WTC11 (cell line): ENCODE data around the gene NRP2.

Experiments
- ATF2 ChIP-seq: sonication (generic); formaldehyde crosslinking; IDR thresholded peaks from 2 replicates; pipeline ENCODE4 v1.8.1; 2022; ENCODE audit warnings: low read depth, missing genetic modification reagents, borderline replicate concordance
- CTCF ChIP-seq: fragments of 200-600 bp; IDR thresholded peaks from 2 replicates; pipeline ENCODE4 v1.8.0; 2022; ENCODE audit warnings: antibody characterized with exemption
- MAX ChIP-seq: sonication (generic); formaldehyde crosslinking; IDR thresholded peaks from 2 replicates; pipeline ENCODE4 v1.8.0; 2022; ENCODE audit warnings: mild to moderate bottlenecking, missing genetic modification reagents
- ZMAT4 ChIP-seq: fragments of 250-450 bp; sonication (Bioruptor Pico); IDR thresholded peaks from 2 replicates; pipeline ENCODE4 v1.9.0; 2021; ENCODE audit warnings: mild to moderate bottlenecking
- ZNF138 ChIP-seq: sonication (generic); formaldehyde crosslinking; conservative IDR thresholded peaks from 2 replicates; pipeline ENCODE4 v1.8.1; 2022; ENCODE audit warnings: mild to moderate bottlenecking, moderate library complexity, missing genetic modification reagents
- TF ChIP-seq, protein P1 (sequence below): sonication (generic); formaldehyde crosslinking; IDR thresholded peaks from 2 replicates; pipeline ENCODE4 v1.8.1; 2023; ENCODE audit warnings: mild to moderate bottlenecking, moderate library complexity, missing genetic modification reagents
- TF ChIP-seq, protein P2 (sequence below): sonication (generic); formaldehyde crosslinking; IDR thresholded peaks from 2 replicates; pipeline ENCODE4 v1.8.1; 2023; ENCODE audit warnings: mild to moderate bottlenecking, missing genetic modification reagents, moderate library complexity

DNA sequence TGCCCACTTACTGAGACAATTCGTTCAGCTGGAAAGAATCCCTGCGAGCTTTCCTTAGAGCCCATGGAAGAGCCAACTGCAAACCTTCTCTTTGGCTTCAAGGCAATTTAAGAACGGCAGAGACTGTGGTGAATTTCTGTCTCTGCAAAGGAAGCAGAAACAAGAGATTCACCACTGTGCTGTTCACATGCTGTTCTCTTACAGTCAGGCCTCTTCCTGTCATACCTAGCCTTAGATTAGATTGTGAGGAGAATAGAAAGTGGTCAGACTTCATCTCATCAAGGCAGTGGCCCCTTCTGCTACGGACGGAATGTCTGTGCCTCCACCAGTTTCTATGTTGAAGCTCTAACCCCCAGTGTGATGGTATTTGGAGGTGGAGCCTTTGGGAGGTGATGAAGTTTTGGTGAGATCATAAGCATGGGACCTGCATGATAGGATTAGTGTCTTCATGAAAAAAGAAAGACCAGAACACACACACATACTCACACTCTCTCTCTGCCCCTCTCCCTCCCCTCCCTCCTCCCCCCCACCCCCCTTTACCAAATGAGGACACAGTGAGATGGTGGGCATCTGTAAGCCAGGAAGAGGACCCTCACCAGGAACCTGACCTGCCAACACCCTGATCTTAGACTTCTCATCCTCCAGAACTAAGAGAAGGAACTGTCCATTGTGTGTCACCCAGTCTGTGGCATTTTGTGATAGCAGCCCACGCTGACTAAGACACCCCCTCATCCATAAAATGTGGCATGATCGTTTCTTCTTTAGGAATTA lies 45.6 kb upstream of the NRP2 start:
- TF ChIP-seq, protein P1, sequence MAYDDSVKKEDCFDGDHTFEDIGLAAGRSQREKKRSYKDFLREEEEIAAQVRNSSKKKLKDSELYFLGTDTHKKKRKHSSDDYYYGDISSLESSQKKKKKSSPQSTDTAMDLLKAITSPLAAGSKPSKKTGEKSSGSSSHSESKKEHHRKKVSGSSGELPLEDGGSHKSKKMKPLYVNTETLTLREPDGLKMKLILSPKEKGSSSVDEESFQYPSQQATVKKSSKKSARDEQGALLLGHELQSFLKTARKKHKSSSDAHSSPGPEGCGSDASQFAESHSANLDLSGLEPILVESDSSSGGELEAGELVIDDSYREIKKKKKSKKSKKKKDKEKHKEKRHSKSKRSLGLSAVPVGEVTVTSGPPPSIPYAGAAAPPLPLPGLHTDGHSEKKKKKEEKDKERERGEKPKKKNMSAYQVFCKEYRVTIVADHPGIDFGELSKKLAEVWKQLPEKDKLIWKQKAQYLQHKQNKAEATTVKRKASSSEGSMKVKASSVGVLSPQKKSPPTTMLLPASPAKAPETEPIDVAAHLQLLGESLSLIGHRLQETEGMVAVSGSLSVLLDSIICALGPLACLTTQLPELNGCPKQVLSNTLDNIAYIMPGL (CRISPR knock-in tag) = no peak
- TF ChIP-seq, protein P2, sequence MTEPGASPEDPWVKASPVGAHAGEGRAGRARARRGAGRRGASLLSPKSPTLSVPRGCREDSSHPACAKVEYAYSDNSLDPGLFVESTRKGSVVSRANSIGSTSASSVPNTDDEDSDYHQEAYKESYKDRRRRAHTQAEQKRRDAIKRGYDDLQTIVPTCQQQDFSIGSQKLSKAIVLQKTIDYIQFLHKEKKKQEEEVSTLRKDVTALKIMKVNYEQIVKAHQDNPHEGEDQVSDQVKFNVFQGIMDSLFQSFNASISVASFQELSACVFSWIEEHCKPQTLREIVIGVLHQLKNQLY (CRISPR knock-in tag) = no peak
- TF ChIP-seq CTCF (no peak), ATF2 (CRISPR knock-in tag) (no peak), ZNF138 (no peak), ZMAT4 (no peak), MAX (CRISPR knock-in tag) (no peak)
